ENCODE data around the gene PNCK. TPM values are rescaled to one million over a fixed set of nuclear protein-coding genes. Genes with fewer than 3 reads are reported as not detected.
A peak's percentile ranks its signal among the peaks of the same experiment; 100 is the strongest.
"Not testable (repeated sequence)": the region's sequence is repeated elsewhere in the genome, so short reads cannot be mapped to it uniquely, and the experiment has no call there.

The PNCK gene
- total RNA-seq, 1 donor from 2014 or later, result 27.5 TPM

DNA sequence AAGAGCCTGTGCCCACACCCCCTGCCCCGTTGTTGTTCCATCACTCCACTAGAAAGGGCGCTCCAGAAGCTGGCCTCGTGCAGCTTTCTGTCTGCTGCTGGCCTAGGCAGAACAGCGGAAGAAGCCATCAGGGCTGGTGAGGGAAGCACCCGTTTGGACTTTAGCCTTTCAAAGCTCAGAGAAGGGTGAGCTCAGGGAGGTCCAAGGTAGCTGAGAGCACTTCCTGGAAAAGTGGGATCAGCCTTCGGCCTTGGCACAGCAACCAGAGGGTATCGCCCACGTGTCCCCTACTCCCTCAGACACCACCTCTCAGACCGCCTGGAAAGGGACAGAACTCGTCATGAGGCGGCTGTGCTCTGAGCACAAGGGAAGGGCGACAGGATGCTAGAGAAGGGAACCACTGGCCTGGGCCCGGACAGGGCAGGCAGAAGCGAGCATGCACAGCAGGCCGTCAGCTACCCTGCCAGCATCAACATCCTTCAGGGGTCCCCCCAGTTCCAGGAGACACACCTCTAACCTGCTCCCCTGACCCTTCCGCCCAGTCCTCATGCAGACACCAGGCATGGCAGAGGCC, 25.7 kb upstream of the PNCK start:
- not testable (repeated sequence) for DNase-seq

DNA sequence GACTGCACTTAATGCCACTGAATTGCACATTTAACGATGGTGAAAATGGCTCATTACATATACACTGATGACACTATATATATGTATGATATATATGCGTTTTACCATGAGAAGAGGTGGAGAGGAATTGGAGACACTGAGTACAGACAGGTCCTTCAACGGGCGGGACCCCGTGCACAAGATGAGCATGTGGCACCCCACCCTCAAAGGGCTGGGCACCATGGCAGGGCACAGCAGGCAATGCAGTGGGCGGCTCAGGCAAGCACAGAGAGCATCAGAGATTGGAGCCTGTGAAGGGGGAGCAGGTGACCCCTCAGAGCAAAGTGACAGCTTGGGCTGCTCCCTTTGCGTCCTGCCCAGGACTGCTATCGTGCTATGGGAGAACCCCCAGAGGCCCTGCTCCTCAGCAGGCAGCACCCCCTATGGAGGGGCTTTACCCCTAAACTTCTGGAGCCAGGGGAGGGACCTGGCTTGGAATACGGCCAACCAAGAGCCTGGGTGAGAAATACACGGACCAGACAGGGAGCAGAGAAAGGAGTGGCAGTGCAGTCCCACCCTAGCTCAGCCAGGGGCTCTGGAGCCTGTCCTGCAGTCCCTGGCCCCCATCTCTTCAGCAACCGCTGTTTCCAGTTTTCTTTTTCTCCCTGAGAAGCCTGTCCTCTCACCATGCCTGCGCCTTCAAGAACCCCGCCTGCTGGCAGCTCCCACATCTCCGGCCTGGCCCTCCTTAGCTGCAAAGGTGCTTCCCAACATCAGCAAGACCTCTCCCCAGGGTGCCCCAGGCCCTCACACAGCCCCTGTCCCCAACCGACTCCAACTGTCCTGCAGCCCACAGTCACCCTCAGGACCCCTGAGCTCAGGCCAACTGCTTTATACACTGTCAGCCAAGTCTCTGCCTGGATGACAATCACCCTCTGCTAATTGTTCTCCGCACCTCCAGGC, 24.6 kb upstream of the PNCK start:
- DNase-seq, result no peak

DNA sequence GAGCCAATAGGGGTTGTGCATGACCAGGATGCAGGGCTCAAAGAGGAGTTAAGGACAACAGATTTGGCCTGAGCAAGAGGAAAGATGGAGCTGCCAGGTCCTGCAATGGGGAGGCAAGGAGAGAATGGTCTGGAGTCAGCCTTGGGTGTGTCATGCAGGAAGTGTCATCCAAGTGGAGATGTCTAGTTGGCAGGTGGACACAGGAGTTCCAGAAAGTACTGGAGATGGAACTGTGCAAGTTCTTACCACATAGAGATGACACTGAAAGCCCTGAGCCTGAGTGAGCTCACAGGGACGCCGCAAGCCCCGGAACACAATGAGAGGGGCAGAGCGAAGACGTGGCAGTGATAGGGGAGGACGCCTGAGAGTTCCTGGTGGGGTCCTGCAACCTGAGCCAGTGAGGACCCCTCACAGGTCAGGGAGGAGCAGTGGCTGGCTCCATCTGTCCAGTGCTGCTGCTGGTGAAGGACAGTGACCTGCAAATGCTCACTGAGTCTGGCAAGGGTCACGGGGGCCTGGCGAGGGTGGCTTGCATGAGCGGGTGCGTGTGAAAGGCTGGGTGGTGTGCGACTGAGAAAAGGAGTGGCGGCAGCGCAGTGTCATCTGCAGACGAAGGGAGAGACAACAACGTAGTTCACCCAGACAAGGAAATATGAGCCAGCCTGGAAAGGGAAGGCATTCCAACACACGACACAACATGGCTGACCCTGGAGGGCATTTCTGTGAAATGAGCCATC, 23.5 kb upstream of the PNCK start:
- not testable (repeated sequence) for DNase-seq

DNA sequence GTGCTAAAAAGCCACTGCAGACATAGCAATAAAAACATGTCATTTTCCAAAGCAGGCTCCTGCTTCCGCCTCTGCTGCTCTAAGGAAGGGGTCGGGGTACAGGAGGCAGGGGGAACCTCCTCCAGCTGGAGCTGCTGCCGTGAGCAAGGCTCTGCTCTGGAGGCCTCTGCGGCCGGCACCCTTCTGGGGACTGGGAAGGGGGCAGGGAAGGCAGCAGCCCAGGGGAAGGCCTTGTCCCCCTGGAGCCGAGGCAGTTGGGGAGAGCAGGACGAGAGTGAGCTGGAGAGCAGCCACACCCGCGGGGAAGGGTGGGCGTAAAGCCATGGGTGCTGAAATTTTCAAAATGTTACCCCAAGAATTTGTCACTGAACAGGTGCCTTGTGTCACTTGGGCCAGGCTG, 22.9 kb upstream of the PNCK start:
- not testable (repeated sequence) for DNase-seq

DNA sequence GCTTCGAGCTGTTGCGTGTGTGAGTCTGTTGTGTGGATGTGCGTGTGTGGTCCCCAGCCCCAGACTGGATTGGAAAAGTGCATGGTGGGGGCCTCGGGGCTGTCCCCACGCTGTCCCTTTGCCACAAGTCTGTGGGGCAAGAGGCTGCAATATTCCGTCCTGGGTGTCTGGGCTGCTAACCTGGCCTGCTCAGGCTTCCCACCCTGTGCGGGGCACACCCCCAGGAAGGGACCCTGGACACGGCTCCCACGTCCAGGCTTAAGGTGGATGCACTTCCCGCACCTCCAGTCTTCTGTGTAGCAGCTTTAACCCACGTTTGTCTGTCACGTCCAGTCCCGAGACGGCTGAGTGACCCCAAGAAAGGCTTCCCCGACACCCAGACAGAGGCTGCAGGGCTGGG, 22.5 kb upstream of the PNCK start:
- no peak for DNase-seq

DNA sequence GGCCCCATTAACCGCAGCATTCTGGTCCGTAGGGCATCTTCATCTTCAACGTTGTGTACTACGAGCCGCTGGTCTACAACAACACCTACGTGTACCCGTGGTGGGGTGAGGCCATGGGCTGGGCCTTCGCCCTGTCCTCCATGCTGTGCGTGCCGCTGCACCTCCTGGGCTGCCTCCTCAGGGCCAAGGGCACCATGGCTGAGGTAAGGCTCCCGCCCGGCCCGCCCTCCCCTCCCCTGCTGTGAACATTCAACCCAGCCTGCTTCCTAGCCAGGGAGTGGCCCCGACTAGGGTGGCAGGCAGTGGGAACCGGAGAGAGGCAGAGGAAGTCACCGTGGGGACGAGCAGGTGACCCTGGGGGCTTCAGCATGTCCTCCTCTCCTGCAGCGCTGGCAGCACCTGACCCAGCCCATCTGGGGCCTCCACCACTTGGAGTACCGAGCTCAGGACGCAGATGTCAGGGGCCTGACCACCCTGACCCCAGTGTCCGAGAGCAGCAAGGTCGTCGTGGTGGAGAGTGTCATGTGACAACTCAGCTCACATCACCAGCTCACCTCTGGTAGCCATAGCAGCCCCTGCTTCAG, 21.2 kb upstream of the PNCK start:
- DNase-seq, result no peak

DNA sequence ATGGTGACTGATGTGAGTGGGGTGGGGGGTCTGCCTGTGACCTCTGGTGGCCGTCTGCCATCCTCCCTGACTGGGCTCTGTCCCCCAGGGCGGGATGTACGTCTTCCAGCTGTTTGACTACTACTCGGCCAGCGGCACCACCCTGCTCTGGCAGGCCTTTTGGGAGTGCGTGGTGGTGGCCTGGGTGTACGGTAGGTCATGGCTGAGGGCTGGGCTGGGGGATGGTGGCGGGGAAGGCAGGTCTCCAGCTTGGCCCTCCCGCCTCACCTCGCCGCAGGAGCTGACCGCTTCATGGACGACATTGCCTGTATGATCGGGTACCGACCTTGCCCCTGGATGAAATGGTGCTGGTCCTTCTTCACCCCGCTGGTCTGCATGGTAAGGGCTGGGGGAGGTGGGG, 20.6 kb upstream of the PNCK start:
- DNase-seq, result not testable (repeated sequence)

DNA sequence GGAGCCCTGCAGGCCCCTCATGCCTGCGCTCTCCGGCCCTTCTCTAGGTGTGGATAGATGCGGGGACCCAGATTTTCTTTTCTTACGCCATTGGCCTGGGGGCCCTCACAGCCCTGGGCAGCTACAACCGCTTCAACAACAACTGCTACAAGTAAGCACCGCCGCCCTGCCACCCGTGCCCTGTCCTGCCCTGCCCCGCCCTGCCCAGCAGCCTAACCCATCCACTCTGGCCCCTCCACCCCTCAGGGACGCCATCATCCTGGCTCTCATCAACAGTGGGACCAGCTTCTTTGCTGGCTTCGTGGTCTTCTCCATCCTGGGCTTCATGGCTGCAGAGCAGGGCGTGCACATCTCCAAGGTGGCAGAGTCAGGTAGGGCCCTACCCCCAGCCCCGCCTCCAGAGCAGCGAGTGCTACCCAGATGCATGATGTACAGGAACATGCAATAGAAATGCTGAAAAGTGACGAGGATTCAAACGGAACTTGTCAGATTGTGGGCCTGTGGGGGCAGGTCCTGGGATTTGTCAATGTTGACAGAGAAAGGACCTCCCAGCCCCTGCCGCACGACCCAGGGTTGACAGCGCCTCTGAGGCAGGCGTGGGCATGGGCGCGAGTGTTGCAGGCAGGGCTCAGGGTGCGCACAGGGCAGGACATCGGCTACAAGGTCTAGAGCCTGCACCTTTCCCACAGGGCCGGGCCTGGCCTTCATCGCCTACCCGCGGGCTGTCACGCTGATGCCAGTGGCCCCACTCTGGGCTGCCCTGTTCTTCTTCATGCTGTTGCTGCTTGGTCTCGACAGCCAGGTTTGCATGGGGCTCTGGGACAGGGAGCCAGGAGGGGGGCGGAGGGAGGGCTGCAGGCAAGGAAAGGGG, 19.8 kb upstream of the PNCK start:
- DNase-seq, result no peak

DNA sequence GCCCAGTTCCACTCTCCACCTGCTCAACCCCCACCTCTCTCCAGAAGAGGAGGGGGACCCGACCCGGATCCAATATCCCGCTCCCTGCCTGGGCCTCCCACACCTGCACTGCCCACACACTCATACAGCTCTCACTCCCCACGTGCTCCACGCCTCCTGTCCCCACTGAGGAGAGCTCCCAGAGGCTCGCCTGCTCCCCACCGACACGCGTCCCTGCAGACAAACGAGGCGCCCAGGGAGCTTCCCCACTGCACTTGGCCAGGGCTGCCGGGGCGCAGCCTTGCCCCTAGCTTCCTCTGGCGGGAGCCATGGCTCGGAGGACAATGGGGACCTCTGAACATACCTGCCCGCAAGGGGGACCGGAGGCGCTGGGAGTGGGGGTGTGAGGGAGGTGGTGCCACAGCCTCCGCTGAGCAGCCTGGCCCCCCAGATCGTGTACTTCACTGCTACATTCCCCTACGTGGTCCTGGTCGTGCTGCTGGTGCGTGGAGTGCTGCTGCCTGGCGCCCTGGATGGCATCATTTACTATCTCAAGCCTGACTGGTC, 19.1 kb upstream of the PNCK start:
- DNase-seq, result no peak

DNA sequence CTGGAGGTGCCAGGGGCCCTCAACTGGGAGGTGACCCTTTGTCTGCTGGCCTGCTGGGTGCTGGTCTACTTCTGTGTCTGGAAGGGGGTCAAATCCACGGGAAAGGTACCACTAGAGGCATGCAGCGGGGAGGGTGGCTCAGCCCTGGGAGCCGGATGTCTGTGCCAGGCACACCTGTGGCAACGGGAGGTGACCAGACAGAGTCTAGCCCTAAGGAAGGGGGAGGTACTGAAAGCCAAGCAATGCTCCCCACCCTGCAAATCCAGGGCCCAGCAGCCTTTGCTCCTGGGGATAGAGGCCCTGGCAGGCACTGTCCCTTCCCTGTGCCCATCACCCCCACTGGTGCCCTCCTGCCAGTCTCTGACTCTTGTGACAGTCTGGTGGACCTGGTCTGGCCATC, 18.4 kb upstream of the PNCK start:
- DNase-seq, result no peak

DNA sequence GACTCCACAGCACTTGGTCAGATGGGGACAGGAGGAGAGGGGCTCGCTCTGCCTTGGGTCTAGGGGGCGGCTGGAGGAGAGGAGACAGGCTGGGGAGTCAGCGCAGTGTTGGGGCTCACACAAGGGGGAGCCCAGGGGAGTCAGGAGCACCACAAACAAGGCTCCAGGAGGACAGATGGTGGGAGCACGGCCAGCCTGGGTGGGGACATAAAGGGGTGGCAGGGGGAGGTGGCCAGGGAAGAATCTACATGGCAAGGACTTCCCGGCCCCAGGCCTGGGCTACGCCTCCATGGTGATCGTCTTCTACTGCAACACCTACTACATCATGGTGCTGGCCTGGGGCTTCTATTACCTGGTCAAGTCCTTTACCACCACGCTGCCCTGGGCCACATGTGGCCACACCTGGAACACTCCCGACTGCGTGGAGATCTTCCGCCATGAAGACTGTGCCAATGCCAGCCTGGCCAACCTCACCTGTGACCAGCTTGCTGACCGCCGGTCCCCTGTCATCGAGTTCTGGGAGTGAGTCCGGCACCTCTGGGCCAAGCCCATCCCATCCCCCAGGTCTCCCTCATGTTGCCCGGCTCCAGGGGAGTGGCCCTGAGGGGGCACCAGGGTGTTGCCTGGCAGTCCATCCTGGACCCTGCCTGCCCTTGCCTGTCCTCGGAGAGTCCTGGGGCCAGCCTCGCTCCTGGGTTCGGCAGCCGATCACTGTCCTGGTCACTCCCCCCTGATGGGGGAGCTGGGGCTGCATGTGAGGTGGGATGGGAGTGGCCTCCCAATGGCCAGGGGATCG, 17.6 kb upstream of the PNCK start:
- DNase-seq, result not testable (repeated sequence)

DNA sequence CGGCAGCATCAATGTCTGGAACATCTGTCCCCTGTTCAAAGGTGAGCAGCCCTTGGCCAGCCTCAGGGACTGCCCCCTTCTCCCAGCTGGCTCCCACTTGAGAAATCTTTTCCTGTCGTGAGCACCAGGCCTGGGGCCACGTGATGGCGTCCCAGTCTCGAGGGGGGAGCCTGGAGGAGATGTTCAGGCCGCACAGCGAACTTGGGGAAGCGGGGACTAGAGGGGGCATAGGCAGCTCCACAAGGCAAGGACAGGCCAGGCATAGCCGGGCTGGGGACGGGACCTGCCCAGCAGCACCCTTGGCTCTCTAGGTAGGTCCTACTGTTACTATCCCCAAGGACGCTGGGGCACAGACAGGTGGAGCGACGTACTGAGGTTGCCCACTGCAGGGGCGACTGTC, 16.9 kb upstream of the PNCK start:
- DNase-seq, result no peak

DNA sequence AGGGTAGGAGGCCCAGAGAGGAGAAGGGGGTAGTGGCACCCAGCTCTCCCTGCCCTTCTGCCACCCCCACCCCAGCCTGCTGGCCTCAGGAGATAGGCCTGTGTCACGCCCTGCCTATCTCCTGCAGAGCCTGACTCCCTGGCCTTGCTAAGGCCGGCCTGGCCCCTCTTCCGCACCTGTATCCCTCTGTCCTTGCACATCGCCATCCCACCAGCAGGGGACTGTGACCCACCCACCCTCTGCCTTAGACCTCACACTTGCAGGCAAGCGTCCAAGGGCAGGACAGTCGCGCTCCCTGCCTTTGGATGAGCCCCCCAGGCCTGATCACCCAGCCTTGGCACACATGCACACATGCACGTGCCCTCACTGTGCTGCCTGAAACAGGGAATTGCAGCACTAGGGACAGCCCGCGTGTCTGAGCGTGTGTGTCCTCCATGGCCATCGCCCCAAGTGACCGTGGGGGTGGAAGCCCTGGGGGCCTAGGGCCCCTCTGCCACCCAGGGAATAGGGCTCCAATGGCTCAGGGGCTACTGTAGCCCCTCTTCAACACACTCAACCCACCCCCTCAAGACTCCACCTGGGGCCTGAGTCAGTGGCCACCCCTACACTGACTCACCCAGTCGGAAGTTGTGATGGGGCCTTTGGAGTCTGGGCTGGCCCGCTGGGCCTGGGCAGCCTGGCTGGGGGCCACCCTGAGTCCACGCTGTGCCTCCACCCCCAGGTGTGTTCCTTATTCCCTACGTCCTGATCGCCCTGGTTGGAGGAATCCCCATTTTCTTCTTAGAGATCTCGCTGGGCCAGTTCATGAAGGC, 16.2 kb upstream of the PNCK start:
- no peak for DNase-seq

DNA sequence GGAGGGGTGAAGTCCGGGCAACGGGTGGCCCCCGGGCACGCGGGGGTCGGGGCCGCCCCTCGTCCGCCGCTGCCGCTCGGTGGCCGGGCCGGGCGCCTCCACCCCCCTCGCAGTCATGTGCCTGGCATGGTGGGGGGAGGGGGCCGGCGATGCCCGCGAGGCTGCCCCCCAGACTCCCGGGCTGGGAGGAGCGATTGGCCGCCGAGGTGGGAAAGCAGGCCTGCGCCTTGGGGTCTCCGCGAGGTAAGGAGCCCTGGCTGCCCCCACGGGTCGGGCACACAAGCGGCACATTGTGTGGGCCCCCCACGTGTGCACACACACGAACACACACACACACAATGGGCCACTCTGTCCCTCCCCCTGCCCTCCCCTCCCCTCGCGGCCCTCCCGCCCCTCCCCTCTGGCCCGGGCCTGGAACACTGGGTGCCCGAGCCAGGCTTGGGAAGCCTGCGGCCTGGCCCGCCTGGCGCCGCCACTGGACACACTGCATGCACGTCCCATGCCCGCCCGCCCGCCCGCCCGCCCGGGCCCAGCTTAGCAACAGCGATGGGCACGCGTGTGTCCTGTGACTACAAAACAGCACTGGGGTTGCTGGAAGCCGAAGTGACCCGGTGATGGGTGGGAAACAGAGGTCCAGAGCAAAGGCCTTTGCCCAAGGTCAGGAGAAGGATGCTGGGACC, 15.4 kb upstream of the PNCK start:
- peak; percentile 41 for DNase-seq

DNA sequence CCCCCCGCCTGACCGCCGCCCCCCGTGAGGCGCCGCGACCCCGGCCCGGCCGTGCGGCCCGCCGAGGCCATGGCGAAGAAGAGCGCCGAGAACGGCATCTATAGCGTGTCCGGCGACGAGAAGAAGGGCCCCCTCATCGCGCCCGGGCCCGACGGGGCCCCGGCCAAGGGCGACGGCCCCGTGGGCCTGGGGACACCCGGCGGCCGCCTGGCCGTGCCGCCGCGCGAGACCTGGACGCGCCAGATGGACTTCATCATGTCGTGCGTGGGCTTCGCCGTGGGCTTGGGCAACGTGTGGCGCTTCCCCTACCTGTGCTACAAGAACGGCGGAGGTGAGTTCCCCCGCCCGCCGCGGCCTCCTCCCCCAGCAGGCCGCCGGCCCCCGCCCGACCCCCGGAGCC, 14.9 kb upstream of the PNCK start:
- no peak for DNase-seq

DNA sequence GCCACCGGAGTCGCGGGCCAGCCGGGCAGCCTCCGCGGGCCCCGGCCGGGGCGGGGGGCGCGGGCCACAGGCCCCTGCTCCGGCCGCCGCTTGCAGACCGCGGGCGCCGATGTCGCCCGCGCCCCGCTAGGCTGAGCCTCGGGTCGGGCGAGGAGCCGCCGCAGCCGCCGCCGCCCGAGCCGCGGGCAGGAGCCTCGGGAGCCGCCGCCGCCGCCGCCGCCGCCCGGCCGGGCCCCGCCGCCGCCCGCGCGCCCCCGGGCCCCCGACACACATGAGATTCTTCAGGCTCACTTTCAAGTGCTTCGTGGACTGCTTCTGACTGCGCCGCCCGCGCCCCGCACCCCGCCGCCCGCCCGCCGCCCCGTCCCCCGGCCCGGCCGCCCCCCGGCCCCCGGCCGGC, 14.5 kb upstream of the PNCK start:
- DNase-seq, result no peak

DNA sequence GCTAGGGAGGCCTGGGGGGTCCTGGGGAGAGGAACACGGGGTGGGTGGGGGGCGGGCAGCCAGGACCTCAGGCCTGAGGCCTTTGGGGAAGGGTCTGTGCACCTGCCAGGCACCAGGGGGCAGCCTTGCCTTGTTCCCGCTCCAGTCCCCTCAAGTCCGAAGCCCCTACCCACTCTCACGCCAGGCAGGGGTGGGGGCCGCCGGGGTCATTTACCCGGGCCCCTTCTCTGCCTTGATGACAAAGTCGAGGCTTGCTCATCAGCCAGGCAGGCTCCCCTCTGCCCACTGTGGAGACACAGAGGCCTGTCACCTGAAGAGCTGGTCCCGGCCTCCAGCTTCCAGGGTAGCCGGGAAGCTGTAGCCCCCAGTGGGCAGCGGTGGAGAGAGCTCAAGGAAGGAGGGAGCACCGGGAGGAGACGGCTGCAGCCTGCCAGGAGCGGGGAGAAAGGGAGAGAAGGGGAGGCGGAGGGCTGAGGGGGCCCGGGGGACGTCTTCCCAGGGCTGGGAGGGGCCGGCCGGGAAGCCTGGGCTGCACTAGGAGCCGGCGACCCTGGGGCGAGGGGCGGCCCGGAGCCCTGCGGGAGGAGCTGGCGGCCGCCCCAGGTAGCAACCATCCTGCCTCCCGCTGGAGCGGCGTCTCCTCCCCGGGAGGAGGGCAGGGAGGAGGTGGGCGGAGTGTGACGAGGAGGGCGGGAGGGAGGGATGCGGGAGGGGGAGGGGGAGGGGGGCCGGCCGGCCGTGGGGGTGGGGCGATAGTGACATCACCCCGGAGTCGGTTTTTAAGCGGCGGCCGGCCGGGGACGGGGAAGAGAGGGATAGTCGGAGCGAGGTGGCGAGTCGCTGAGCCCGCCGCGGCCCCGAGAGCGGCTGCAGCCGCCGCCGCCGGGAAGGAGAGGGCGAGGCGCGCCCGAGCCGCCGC, 13.8 kb upstream of the PNCK start, which contains the start of gene SLC6A8:
Gene SLC6A8 (plus strand): TSS at position 806 of the 919 bp plus-strand sequence. CDS start 649 bp downstream, outside the sequence.
- DNase-seq, result peak; percentile 53

DNA sequence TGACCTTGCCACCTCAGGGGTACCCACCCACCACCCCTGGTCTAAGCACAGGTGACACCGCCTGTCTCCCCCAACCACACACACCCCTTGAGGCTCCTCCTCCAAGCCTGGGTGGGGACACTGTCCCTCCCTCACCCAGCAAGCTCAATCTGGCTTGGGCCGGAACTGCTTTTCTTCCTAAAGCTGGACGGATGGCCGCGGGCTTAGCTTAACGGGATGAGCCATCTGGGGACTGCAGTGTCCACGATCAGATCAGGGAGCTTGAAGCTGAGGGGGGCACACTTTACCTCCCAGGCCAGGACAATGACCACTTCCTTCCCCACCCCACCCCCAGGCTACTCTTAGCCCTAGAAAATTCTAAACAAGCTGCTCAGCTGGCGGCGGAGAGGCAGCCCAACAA, 13.1 kb upstream of the PNCK start:
- DNase-seq, result no peak
